NK-92 (cell line): Measurements from ENCODE around the gene NAP1L4.
"Not testable (repeated sequence)": the region's sequence is repeated elsewhere in the genome, so short reads cannot be mapped to it uniquely, and the experiment has no call there.

Source experiments
- DNase-seq: peaks from one replicate; lab custom pipeline; 2025; ENCODE audit not compliant: unreplicated experiment; lab: John Stamatoyannopoulos, UW

The NAP1L4 gene

GRCh38 chr11:2911088-2911784 is 80.9 kb downstream of the NAP1L4 start:
- DNase-seq: no peak

GRCh38 chr11:2910401-2910955 is 81.7 kb downstream of the NAP1L4 start:
- DNase-seq: no peak

GRCh38 chr11:2909133-2909902 is 82.8 kb downstream of the NAP1L4 start:
- DNase-seq: no peak

- no peak for DNase-seq
Observed at GRCh38 chr11:2908130-2908529, 84.0 kb downstream of the NAP1L4 start.

GRCh38 chr11:2905299-2905698 is 86.8 kb downstream of the NAP1L4 start:
- not testable (repeated sequence) for DNase-seq

- no peak for DNase-seq
Observed at GRCh38 chr11:2904153-2905052, 87.7 kb downstream of the NAP1L4 start.

- DNase-seq: no peak
Observed at GRCh38 chr11:2903672-2904011, 88.5 kb downstream of the NAP1L4 start.

- DNase-seq: no peak
Observed at GRCh38 chr11:2902784-2903671, 89.1 kb downstream of the NAP1L4 start.

- DNase-seq: peak; percentile 61
Observed at GRCh38 chr11:2901854-2902783, 90.0 kb downstream of the NAP1L4 start.

GRCh38 chr11:2901196-2901796 is 90.8 kb downstream of the NAP1L4 start:
- no peak for DNase-seq

- DNase-seq: no peak
Observed at GRCh38 chr11:2899080-2899783, 92.9 kb downstream of the NAP1L4 start.

- no peak for DNase-seq
Observed at GRCh38 chr11:2898366-2899079, 93.6 kb downstream of the NAP1L4 start.

GRCh38 chr11:2897048-2897447 is 95.1 kb downstream of the NAP1L4 start:
- no peak for DNase-seq

GRCh38 chr11:2896047-2896446 is 96.1 kb downstream of the NAP1L4 start:
- no peak for DNase-seq
